Suppressor macrophage (primary cell): Measurements from ENCODE around the gene EFEMP2.
A peak's percentile ranks its signal among the peaks of the same experiment; 100 is the strongest.

Experiments used
- DNase-seq, 4 experiments: peaks; one replicate each; pipeline ENCODE4 v3.0.0-alpha.2; 2020 to 2022

Gene EFEMP2

DNA sequence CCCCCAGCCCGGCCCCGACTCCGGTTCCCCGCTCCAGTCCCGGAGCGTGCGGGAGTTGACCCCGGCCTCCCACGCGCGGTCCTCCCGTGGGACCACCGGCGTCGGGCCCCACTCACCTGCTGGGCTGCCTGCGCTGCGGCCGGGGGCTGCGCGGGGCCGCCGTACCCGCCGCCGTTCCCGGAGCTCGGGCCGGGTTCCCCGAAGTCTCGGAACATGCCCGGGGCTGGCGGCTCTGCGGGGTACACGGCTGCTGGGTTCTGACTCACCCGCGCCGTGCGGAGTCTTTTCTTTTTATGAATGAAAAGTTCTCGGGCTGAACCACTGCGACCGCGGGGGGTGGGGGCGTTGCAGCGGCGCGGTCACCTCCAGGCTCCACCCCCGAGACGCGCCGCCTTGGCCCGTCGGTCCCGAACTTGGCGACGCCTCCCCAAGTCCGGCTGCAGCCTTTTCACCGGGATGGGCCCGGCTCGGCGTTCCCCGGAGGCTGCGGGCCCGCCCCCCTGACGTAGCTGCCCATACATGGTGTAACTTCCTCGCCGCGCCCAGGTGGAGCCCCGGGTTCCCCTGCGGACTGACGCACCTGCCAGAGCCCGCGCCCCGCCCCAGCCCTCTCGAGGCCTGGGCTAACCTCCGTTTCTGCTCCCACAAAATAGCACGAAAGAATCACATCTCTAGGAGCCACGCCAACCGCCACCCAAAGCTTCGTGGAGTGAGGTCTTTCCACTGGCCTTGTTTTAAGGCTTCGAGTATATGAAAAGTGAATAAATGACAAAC lies 27.7 kb upstream of the EFEMP2 start, which contains the start of gene FOSL1:
TSS of gene FOSL1 (minus strand) at position 264 of the 774 bp plus-strand sequence. CDS start at position 215, 49 bp downstream.
- peak; percentile 94 to 97 (median 96) for DNase-seq

DNA sequence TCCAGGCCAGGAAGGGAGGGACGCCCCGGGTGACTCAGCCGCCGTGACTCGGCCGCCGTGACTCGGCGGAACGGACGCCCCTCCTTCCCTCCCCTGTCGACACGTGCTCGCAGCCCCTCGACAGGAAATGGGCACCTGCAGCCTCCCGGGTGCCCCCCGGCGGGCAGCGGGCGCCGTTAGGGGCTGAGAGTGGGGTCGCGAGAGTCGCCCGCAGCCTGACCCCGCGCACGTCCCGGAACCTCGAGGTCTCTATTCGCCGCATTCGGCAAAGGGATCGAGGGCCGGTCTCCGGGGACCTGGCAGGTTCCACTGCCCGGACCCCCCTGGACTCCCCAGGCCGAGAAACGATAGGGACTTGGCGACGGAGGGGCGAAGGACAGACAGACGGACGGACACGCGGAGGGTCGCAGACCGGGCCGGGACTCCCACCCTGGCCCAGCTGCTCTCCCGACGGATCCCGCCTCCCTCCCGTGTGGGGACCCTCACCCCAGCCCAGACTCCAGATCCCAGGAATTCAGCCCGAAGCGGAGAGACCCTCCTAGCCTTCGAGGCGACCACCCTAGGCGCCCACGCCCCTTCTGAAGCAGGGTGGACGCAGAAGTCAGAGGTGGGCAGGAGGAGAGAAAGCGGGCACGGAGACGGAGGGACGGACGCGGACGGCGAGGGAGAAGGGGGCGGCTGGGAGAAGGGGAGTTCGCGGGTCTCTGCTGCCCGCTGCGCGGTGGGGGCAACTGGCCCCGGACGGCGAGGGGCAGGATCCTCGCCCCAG lies 26.9 kb upstream of the EFEMP2 start:
- peak; percentile 73 to 87 (median 81) for DNase-seq

DNA sequence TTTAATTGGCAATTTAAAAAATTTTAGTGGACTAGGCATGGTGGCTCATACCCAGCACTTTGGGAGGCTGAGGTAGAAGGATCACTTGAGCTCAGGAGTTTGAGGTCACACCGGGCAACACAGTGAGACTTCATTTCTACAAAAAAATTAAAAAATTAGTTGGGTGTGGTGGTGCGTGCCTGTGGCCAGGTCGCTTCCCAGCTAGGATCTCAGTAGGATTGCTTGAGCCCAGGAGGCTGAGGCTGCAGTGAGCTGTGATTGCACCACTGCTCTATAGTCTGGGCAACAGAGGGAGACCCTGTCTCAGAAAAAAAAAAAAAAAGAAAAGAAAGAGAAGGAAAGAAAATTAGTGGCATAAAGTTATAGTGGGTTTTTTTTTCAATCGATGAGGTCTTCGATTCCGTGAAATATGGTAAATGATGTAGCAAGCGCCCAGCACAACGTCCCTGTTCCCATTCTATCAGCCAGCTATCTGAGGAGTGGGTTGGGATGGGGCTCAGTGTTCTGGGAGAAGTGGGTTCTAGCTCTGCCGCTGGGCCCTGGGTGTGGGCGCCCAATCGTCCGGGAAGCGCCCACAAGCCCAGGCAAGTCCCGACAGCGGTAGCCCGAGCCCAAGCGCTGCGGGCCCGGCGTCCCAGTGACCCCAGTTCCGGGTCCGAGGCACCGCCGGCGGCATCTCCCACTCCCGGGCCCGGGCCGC lies 26.2 kb upstream of the EFEMP2 start:
- DNase-seq: peak in 1 of 4 experiments; percentile 3

DNA sequence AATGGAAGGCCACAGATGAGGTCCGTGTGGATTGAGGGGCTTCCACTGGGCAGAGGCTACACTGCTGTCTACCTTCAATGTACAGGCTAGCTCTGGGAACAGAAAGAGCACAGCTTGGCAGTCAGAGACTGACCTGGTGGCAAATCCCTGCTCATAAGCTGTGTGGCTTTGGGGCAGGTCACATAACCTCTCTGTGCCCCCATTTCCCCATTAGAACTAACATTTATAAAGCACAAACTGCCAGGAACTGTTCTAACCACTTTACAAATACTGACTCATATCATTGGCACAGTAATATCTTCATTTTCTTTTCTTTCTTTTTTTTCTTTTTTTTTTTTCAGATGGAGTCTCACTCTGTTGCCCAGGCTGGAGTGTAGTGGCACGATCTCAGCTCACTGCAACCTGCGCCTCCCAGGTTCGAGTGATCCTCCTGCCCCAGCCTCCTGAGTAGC lies 24.4 kb upstream of the EFEMP2 start:
- peak in 1 of 4 experiments; percentile 0 for DNase-seq

DNA sequence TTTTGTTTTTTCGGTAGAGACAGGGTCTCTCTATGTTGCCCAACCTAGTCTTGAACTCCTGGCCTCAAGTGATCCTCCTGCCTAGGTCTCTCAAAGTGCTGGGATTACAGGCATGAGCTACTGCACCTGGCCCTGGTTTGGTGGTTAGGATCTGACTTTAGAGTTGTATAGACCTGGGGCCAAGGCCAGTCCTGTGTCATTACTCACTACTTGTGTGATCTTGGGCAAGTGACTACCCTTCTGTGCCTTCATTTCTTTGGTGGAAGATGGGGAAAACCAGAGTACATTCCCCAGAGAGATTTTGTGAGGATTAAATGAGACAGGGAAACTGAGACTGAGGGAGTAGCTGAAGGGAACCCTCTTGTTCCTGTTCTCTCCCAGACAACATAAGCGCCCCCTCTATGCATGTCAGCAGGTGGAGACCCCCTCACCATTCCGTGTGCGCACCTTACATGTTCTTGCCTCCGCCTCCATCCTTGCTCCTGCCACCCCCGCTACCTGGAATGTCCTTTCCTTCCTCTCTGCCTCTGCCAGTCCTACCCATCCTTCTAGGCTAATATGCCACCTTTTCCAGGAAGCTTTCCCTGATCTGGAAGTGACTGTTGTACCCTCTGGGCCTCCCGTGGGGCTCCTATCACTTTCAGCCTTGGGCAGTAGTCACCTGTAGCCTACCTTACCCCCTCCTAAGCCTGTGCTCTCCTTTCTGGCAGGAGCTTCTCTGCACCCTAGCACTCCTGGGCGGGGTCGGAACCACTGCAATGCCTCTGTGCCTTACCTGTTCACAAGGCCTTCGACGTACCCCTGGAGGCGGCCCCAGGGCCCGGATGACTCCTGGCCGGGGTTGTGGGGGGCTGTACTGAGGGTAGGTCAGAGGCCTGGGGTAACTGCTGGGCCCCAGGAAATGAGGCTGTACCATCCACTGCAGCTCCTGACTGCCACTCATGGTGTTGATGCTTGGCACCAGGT lies 23.7 kb upstream of the EFEMP2 start:
- DNase-seq: no peak

DNA sequence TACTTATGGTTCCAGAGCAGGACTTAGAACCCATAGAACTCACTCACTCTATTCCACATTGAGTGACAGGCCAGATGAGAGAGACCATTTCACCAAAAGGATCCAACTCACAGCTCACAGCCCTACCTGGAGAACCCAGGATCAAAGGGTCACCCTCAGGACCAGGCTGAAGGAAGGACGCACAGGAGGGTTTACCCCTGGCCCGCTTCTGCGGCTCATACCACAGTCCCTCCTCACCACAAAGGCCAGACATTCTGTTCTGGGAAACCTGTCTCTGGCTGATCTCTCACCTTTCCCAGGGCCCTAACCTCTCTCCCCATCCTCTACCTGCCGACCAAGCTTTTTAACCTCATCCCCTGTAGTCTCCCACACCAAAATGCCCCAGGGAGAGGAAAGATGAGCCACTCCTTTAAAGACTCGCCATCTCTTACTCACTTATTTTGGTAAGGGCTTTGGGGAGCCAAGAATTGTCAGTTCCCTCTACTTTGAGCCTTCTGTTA lies 22.9 kb upstream of the EFEMP2 start:
- no peak for DNase-seq

DNA sequence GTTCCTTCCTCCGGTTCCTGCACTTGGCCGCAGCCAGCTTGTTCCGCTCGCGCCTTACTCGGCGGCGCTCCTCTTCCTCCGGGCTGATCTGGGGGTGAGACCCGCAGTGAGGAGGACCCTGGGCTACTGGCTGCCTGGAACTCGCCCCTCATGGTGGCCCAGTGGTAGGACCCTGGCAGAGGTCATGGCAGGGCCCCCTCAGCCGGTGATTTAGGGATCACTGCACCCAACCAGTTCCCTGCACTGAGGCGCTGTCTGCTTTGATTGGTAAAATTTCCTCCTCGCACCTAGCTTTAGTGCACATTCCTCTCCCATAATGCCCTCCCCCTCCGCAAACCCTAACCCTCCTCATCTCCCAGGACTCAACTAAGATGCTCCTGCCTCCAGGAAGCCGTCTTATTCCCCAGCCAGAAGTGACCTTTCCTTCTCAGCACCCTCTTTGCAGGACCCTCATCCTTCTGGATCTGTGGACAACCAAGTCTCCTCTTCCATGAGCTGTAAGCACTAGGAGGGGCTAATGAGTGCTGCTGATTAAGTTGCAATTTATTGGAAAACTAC lies 21.5 kb upstream of the EFEMP2 start:
- DNase-seq: peak in 3 of 4 experiments; percentile 52 to 76 (median 72)

DNA sequence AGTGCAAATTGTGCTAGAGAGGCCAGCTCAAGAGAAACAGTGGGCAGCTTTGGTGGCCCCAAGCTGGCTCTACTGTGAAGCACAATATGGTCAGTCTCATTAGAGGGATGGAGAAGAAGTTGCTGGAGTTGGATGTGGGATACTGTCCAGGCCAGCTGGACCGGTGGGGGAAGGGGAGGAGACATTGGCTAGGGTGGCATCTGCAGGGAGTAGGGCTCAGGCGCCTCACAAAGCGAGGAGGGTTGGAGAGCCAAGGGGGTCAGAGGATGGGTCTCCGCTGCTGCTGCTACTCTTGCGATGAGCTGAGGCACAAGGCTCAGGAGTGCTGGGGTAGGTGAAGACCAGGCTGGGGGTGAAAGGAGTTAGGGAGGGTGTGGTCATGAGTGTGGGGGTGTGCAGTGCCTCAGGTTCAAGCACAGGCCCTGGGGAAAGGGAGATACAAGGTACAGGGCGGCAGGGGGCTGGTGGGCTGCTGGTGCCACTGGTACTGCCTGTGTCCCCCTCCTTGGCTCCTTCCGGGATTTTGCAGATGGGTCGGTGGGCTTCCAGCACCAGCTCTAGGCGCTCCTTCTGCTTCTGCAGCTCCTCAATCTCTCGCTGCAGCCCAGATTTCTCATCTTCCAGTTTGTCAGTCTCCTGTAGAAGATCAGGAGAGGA lies 20.2 kb upstream of the EFEMP2 start:
- peak in 1 of 4 experiments; percentile 1 for DNase-seq

DNA sequence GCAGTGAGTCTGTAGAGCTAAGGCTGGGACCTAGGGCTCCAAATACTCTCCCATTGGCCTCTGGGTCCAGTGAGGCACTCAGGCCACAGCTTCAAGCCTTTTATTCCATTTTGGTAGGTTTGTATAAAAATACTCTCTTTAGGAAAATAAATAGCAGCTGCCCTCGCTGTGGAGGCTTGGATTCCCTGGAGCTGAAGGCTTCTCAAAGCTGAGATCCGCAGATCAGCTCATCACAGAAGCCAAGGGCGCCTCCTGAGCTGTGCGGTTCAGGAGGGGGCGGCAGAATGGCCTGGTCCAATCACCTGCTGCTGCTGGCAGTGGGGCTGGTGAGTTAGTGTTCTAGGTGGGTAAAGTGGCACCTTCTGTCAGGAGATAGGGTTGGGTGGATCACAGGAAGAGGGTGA lies 19.5 kb upstream of the EFEMP2 start:
- DNase-seq: peak in 1 of 4 experiments; percentile 3

DNA sequence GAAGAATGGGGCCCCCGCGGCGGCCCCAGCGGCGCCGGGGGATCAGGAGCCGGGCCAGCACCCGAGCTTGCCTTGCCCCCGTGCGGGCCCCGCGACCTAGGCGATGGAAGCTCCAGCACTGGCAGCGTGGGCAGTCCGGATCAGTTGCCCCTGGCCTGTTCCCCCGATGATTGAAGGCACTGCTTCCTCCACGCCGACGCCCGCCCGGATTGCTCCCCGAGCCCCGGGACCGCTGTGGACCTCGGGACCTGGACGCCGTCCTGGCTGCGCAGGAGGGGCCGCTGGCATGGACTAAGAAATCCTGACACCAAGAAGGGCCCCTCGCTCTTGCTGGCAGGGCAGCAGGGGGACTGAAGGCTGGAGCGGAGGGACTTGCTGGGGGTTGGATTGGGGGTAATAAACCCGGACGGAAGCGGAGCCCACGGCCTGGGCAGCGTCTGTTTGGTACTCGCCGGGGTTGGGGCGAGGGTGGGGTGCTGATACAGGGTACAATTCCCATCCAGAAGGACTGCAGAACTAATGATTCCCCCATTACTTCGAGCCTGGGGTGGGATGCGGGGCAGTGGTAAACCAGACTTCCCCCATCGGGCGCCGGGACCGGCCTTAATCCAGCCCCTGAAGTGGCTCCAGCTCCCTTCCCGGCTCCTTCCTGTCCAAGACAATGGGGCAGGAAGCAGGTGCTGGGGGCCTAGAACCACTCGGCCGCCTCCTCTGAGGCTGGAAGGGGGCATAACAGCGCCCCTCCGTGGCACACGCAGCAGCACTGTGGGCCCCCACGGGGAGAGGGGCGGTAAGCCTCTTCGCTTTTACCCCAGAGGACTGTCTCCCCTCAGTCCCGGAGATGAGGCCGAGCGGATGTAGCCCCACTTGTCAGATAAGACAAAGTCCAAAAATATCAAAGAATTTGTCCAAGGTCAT lies 18.9 kb upstream of the EFEMP2 start:
- peak in 3 of 4 experiments; percentile 47 to 63 (median 58) for DNase-seq

DNA sequence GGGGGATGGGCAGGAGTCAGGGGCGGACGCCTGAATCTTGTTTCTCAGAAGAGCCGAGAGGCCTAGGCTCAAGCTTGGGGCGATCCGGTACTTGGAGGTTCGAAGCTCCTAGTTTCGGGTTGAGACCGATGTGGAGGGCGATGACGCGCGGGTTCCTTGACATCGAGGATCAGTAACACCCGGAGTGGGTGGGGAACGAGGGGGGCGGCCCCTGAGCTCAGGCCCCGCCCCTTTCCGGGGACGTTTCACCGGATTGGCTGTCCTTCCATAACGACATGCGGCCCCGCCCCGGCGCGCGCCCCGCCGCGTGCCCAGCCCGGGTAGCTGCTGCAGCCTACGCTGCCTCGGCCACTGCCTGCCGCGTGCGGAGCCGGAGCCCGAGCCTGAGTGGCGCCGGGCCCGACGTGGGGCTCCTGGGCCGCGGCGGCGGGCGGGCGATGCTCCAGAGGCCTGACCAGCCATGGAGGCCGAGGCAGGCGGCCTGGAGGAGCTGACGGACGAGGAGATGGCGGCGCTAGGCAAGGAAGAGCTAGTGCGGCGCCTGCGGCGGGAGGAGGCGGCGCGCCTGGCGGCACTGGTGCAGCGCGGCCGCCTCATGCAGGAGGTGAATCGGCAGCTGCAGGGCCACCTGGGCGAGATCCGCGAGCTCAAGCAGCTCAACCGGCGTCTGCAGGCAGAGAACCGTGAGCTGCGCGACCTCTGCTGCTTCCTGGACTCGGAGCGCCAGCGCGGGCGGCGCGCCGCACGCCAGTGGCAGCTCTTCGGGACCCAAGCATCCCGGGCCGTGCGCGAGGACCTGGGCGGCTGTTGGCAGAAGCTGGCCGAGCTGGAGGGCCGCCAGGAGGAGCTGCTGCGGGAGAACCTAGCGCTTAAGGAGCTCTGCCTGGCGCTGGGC lies 18.0 kb upstream of the EFEMP2 start, which contains the start of gene CCDC85B:
TSS of gene CCDC85B (plus strand) at position 350 of the 895 bp plus-strand sequence. CDS start at position 461, 111 bp downstream.
- DNase-seq: peak; percentile 74 to 99 (median 98)

DNA sequence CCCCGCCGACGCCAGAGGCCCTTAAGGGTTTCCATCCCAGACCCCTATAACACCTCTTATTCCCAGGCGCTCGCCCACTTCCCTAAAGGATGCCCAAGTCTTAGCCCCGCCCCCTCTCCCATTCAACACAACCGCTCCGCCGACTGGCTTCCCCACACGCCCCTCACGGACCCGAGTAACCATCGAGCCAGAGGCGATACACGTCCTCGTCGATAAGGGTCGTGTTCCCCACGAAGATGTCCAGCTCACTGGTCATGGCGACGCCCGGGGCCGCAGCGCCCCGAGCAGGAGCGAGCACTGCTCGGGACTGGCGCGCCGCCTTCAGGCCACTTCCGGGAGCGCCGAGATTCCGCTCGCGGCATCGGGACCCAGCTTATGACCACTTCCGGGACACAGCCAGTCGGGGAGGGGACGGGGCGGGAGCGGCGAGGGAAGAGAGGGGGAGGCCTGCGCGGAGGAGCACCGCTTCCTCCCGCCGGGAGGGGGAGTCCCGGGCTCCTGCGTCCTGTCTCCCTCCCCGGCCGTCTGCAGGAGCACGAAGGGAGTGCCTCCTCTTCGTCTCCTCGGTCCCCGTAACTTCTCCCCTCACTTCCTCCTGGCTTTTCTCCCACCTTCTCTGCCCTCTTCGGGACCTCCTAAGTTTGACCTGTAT lies 15.7 kb upstream of the EFEMP2 start, which contains the start of gene FIBP:
TSS of gene FIBP (minus strand) at position 309 of the 652 bp plus-strand sequence. CDS start at position 256, 53 bp downstream.
- DNase-seq: peak; percentile 97 to 98 (median 98)

DNA sequence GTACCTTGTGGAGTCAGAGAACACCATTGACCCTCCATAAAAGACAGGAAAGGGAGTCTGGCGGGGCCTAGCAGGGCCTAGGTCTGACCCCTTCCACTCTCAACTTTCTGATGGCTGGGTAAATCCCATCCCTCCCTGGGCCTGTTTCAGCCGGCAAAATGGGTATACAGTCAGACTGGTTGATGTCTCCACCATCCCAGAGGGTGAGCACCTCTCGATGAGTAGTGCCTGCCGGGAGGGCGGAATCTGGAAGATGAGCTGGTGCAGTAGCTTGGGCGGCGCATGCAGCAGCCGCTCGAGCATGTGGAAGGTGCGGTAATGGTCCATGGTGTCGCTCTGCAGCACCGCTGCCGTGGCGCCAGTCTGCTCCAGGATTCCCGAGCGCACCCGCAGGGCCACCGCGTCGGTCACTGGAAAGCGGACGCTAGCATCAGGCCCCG lies 15.1 kb upstream of the EFEMP2 start:
- DNase-seq: no peak

DNA sequence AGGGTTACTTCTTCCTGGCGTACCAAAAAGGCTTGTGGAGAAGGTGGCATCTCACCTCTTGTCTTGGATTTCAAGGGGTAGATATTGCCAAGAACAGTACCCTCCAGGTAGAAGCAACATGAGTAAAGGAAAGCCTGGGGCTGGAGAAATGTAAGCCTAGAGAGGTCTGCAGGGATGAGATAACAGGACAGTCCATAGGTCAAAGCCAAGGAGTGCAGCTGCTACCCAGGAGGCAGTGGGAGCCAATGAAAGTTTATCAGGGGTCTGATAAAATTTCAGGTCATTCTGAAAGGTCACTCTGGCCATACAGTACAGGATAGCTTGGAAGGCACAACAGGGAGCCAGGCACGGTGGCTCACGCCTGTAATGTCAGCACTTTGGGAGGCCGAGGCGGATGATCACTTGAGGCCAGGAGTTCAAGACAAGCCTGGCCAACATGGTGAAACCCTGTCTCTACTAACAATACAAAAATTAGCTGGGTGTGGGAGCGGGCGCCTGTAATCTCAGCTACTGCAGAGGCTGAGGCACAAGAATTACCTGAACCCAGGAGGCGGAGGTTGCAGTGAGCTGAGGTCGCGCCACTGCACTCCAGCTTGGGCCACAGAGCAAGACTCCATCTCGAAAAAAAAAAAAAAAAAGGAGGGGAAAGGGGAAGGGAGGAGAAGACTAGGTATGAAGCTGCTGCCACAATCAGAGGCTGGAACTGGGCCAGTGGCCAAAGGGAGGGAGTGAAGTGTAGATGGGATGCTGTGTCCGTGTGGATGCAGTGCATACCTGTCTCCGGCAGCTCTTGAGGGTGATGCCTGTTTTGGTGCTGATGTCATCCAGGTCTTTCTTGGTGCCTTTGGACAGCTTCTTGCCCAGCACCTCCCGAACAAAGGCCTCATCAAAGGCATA lies 14.5 kb upstream of the EFEMP2 start:
- peak in 1 of 4 experiments; percentile 1 for DNase-seq

DNA sequence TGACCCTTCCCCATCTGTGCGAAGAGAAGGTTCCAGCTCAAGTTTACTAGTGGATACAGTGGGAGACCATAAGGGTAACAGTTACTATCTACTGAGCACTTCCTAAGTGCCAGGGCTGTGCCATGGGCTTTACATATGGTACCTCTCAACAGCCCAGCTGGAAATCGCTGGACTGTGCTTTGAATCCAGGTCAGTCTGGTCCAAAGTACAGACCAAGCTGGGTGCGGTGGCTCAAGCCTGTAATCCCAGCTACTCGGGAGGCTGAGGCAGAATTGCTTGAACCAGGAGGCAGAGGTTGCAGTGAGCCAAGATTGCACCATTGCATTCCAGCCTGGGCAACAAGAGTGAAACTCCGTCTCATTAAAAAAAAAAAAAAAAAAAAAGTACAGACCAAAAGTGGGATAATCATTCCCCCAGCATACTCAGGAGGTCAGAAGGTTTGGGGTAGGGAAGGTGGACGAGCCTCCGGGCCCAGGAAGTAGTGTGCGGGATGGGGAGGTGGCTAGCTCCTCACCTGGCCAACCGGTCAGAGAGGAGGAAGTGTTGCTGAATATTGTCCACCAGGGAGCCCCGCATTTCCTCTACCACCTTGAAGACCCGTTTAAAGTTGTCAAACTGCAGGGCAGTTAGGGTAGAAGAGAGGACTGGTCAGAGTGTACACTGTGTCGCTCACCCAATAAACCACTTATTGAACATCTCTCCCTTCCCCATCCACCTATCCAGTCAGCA lies 13.4 kb upstream of the EFEMP2 start:
- peak in 1 of 4 experiments; percentile 0 for DNase-seq
